Immature natural killer cell (primary cell): Measurements from ENCODE around the gene KCNJ15. TPM values are rescaled to one million over a fixed set of nuclear protein-coding genes. Genes with fewer than 3 reads are reported as not detected.
A peak's percentile ranks its signal among the peaks of the same experiment; 100 is the strongest.

ENCODE experiments used
- DNase-seq, 3 donors: peaks; one replicate each; pipeline ENCODE4 v3.0.0; 2022; ENCODE audit warnings: mixed read lengths in 1 of 3
- H3K27ac Mint-ChIP-seq, 6 donors: one replicate each; pipeline ENCODE4 v1.8.0; 2020; ENCODE audit warnings: mixed read lengths in 6 of 6, mild to moderate bottlenecking in 5 of 6, inconsistent platforms in 4 of 6, moderate library complexity in 3 of 6
- H3K27me3 Mint-ChIP-seq, 3 donors: one replicate each; pipeline ENCODE4 v1.8.0; 2020 to 2021; ENCODE audit warnings: low read depth in 3 of 3, mild to moderate bottlenecking in 3 of 3, mixed read lengths in 3 of 3, moderate library complexity in 3 of 3, inconsistent platforms in 1 of 3
- H3K36me3 Mint-ChIP-seq, 3 donors: one replicate each; pipeline ENCODE4 v1.8.0; 2020; ENCODE audit warnings: mixed read lengths in 3 of 3, inconsistent platforms in 2 of 3, mild to moderate bottlenecking in 2 of 3
- H3K4me1 Mint-ChIP-seq, 2 donors: one replicate each; pipeline ENCODE4 v1.8.0; 2020; ENCODE audit warnings: inconsistent platforms in 2 of 2, mild to moderate bottlenecking in 2 of 2, mixed read lengths in 2 of 2, moderate library complexity in 1 of 2
- H3K4me3 Mint-ChIP-seq, 5 donors: one replicate each; pipeline ENCODE4 v1.8.0; 2020; ENCODE audit warnings: mild to moderate bottlenecking in 5 of 5, mixed read lengths in 5 of 5, inconsistent platforms in 3 of 5, moderate library complexity in 3 of 5
- H3K9me3 Mint-ChIP-seq, 6 donors: one replicate each; pipeline ENCODE4 v1.8.0; 2020; ENCODE audit warnings: mild to moderate bottlenecking in 6 of 6, mixed read lengths in 6 of 6, inconsistent platforms in 4 of 6, moderate library complexity in 3 of 6
- polyA plus RNA-seq, 3 donors: library from polyadenylated mRNA; unstranded; fragments of 300-500 nt; fragmentation: Illumina TruSeq; gene quantifications; one replicate each; pipeline ENCODE4 v1.2.3, GENCODE V29; 2021

KCNJ15 gene
- polyA plus RNA-seq, 3 donors from 2014 or later, result not detected

GRCh38 chr21:38342739-38343138, 85.9 kb downstream of the KCNJ15 start:
- Mint-ChIP-seq H3K36me3 (no peaks in the 10 kb centered on the region), H3K27me3 (peaks cover 0 to 4% (median 3%) of the 10 kb centered on the region in 3 donors), H3K9me3 (no peaks in the 10 kb centered on the region), H3K27ac (no peak overlapping the region), H3K4me1 (no peaks in the 10 kb centered on the region), H3K4me3 (no peak overlapping the region)
- no peak for DNase-seq

- Mint-ChIP-seq H3K27me3 (peaks cover 0 to 4% (median 3%) of the 10 kb centered on the region in 3 donors), H3K4me3 (no peak overlapping the region), H3K27ac (no peak overlapping the region), H3K4me1 (no peaks in the 10 kb centered on the region), H3K9me3 (no peaks in the 10 kb centered on the region), H3K36me3 (no peaks in the 10 kb centered on the region)
- no peak for DNase-seq
Measured at GRCh38 chr21:38343691-38344090, 86.9 kb downstream of the KCNJ15 start.

- no peak for DNase-seq
- no peak overlapping the region for H3K27ac Mint-ChIP-seq
- peaks cover 3 to 4% (median 4%) of the 10 kb centered on the region in 3 donors for H3K27me3 Mint-ChIP-seq
- H3K4me3 Mint-ChIP-seq, result no peak overlapping the region
- H3K9me3 Mint-ChIP-seq, result no peaks in the 10 kb centered on the region
- H3K4me1 Mint-ChIP-seq, result no peaks in the 10 kb centered on the region
- no peaks in the 10 kb centered on the region for H3K36me3 Mint-ChIP-seq
Measured at GRCh38 chr21:38346286-38346685, 89.5 kb downstream of the KCNJ15 start.

GRCh38 chr21:38349111-38349746, 92.4 kb downstream of the KCNJ15 start:
- H3K9me3 Mint-ChIP-seq, result no peaks in the 10 kb centered on the region
- peaks cover 0 to 4% (median 3%) of the 10 kb centered on the region in 3 donors for H3K27me3 Mint-ChIP-seq
- H3K36me3 Mint-ChIP-seq, result no peaks in the 10 kb centered on the region
- no peaks in the 10 kb centered on the region for H3K4me1 Mint-ChIP-seq
- no peak overlapping the region for H3K4me3 Mint-ChIP-seq
- no peak for DNase-seq
- no peak overlapping the region for H3K27ac Mint-ChIP-seq

- no peaks in the 10 kb centered on the region for H3K9me3 Mint-ChIP-seq
- no peak for DNase-seq
- H3K27ac Mint-ChIP-seq, result no peak overlapping the region
- no peak overlapping the region for H3K4me3 Mint-ChIP-seq
- H3K27me3 Mint-ChIP-seq, result peaks cover 0 to 4% (median 0%) of the 10 kb centered on the region in 3 donors
- H3K4me1 Mint-ChIP-seq, result no peaks in the 10 kb centered on the region
- H3K36me3 Mint-ChIP-seq, result no peaks in the 10 kb centered on the region
Measured at GRCh38 chr21:38349977-38350376, 93.2 kb downstream of the KCNJ15 start.

- H3K36me3 Mint-ChIP-seq, result no peaks in the 10 kb centered on the region
- no peak overlapping the region for H3K4me3 Mint-ChIP-seq
- H3K9me3 Mint-ChIP-seq, result no peaks in the 10 kb centered on the region
- peaks cover 0 to 4% (median 0%) of the 10 kb centered on the region in 3 donors for H3K27me3 Mint-ChIP-seq
- no peak for DNase-seq
- H3K27ac Mint-ChIP-seq, result peak overlapping the region in 1 of 6 donors; percentile 26
- H3K4me1 Mint-ChIP-seq, result no peaks in the 10 kb centered on the region
Measured at GRCh38 chr21:38350684-38351083, 93.9 kb downstream of the KCNJ15 start.

- no peak overlapping the region for H3K4me3 Mint-ChIP-seq
- H3K27ac Mint-ChIP-seq, result no peak overlapping the region
- peaks cover 0 to 4% (median 2%) of the 10 kb centered on the region in 3 donors for H3K27me3 Mint-ChIP-seq
- H3K9me3 Mint-ChIP-seq, result no peaks in the 10 kb centered on the region
- DNase-seq, result no peak
- no peaks in the 10 kb centered on the region for H3K4me1 Mint-ChIP-seq
- no peaks in the 10 kb centered on the region for H3K36me3 Mint-ChIP-seq
Measured at GRCh38 chr21:38351176-38351959, 94.6 kb downstream of the KCNJ15 start.

GRCh38 chr21:38351961-38352521, 95.2 kb downstream of the KCNJ15 start:
- Mint-ChIP-seq H3K4me3 (no peak overlapping the region), H3K27ac (no peak overlapping the region), H3K4me1 (no peaks in the 10 kb centered on the region), H3K9me3 (no peaks in the 10 kb centered on the region), H3K36me3 (no peaks in the 10 kb centered on the region), H3K27me3 (peaks cover 0 to 4% (median 4%) of the 10 kb centered on the region in 3 donors)
- DNase-seq, result no peak

- no peak overlapping the region for H3K27ac Mint-ChIP-seq
Measured at GRCh38 chr21:38352536-38353219, 95.9 kb downstream of the KCNJ15 start.

GRCh38 chr21:38354231-38354630, 97.4 kb downstream of the KCNJ15 start:
- Mint-ChIP-seq H3K4me3 (no peak overlapping the region), H3K4me1 (no peaks in the 10 kb centered on the region), H3K36me3 (no peaks in the 10 kb centered on the region), H3K9me3 (no peaks in the 10 kb centered on the region), H3K27ac (no peak overlapping the region), H3K27me3 (peaks cover 0 to 7% (median 4%) of the 10 kb centered on the region in 3 donors)
- no peak for DNase-seq

More at GRCh38 chr21:38352536-38353219, 95.9 kb downstream of the KCNJ15 start:
- no peak for DNase-seq
- Mint-ChIP-seq H3K4me3 (no peak overlapping the region), H3K9me3 (no peaks in the 10 kb centered on the region), H3K4me1 (no peaks in the 10 kb centered on the region), H3K27me3 (peaks cover 0 to 4% (median 4%) of the 10 kb centered on the region in 3 donors), H3K36me3 (no peaks in the 10 kb centered on the region)

- no peak for DNase-seq
- Mint-ChIP-seq H3K27me3 (peaks cover 0 to 7% (median 4%) of the 10 kb centered on the region in 3 donors), H3K36me3 (no peaks in the 10 kb centered on the region), H3K4me3 (no peak overlapping the region), H3K27ac (no peak overlapping the region), H3K9me3 (no peaks in the 10 kb centered on the region), H3K4me1 (no peaks in the 10 kb centered on the region)
Measured at GRCh38 chr21:38354746-38355145, 98.0 kb downstream of the KCNJ15 start.

GRCh38 chr21:38355353-38355752, 98.6 kb downstream of the KCNJ15 start:
- DNase-seq, result no peak
- Mint-ChIP-seq H3K27ac (no peak overlapping the region), H3K9me3 (no peaks in the 10 kb centered on the region), H3K27me3 (peaks cover 3 to 10% (median 4%) of the 10 kb centered on the region in 3 donors), H3K4me1 (no peaks in the 10 kb centered on the region), H3K36me3 (no peaks in the 10 kb centered on the region), H3K4me3 (no peak overlapping the region)

- H3K4me3 Mint-ChIP-seq, result no peak overlapping the region
- peaks cover 1 to 12% (median 9%) of the 10 kb centered on the region in 3 donors for H3K27me3 Mint-ChIP-seq
- H3K9me3 Mint-ChIP-seq, result no peaks in the 10 kb centered on the region
- no peaks in the 10 kb centered on the region for H3K4me1 Mint-ChIP-seq
- no peak overlapping the region for H3K27ac Mint-ChIP-seq
- no peaks in the 10 kb centered on the region for H3K36me3 Mint-ChIP-seq
- DNase-seq, result peak; percentile 25 to 50 (median 40)
Measured at GRCh38 chr21:38355992-38356781, 99.4 kb downstream of the KCNJ15 start.
